GM21528 (cell line): ENCODE data around the gene LENG9.

ENCODE experiments used
- ATAC-seq: cut with Tn5 transposase; IDR thresholded peaks from one replicate; pipeline ENCODE4 v1.9.1; 2021; ENCODE audit warnings: mild to moderate bottlenecking, moderate library complexity; ENCODE audit not compliant: unreplicated experiment, low FRiP score

Gene LENG9

DNA sequence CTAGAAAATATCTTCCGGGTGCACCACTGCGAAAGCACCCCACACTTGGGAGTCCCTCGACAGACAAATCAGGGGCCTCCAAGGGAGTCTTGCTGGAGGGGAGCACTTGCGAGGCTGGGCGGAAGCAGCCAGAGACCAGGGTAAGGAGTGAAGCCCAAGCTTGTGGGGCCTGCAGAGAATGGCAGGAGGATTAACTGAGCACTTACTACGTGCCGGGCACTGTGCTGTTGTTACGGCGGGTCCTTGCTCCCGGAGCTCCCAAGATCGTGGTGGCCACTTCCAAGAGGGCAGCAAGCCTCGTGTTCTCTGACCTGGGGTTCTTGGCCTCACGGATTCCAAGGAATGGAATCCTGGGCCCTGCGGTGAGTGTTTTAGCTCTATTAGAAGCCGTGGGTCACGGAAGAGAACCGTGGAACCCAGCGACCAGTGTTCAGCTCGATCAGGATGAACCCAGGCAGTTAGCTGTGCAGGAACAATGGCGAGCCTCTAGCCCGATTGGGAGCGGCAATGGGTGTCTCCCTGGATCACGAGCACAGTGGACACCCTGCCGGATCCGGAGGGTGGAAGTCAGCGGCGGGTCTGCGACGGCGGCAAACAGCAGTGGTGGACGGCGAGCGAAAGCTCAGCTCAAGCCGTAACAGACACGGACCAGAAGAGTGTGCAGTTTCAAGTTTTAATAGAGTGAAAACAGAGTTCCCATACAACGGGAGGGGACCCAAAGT is 38.8 kb downstream of the LENG9 start:
- no peak for ATAC-seq

DNA sequence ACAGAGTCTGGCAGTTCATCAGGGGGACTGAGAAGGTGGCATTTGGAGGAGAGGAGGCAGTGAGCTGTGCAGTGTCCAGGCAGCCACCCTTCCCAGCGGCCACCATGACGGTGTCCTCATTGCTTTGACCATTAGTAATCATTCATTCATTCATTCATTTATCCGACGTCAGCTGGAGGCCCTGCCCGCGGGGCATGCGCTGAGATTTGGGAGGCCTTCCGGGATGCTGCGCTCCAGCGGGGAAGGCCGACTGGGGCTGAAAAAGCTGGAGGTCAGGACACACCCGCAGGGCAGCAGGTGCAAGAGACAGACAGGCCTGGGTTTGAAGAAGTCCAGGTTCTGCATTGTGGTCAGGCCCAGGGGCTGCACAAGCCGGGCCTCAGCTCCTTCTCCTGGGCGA is 39.4 kb downstream of the LENG9 start:
- no peak for ATAC-seq

DNA sequence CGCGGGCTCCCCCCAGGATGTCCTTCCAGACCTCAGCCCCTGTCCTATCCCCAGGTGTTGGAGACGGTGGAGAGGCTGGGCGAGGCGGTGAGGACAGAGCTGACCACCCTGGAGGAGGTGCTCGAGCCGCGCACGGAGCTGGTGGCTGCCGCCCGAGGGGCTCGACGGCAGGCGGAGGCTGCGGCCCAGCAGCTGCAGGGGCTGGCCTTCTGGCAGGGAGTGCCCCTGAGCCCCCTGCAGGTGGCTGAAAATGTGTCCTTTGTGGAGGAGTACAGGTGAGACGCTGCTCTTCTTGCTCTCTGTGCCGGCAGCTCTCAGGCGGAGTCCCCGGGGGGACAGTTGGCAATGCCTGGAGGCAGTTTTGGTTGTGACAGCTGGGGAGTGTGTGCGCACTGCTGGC is 41.4 kb downstream of the LENG9 start:
- no peak for ATAC-seq

DNA sequence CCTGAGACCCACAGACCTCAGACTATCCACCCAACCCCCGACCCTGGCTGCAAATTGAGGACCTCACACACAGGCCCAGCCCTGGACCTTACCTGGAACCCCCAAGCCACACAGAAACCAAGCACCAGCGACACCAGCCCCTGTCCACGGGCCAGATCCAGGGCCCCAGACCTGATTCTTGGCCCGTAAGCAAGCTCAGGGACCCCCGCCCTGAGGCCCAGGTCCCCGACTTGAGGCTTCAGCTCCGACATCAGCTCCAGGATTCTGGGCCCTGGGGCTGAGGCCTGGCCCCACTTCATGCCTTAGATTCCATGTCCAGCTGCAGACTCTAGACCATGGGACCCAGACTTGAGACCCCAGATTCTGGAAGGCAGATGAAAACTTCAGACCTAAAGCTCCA is 42.1 kb downstream of the LENG9 start:
- no peak for ATAC-seq

DNA sequence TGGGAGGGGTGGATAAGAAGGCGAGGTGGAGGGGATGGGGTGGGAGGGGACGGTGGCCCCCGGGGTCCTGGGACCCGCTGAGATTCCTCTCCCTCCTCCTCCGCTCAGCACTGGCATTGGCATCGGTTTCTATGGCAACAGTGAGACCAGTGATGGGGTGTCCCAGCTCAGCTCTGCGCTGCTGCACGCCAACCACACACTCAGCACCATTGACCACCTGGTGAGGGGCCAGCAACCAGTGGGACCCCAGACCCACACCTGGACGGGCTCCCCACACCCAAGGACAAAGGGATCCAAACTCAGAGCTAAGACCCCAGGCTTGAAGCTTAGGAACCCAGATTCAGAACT is 42.4 kb downstream of the LENG9 start:
- no peak for ATAC-seq

DNA sequence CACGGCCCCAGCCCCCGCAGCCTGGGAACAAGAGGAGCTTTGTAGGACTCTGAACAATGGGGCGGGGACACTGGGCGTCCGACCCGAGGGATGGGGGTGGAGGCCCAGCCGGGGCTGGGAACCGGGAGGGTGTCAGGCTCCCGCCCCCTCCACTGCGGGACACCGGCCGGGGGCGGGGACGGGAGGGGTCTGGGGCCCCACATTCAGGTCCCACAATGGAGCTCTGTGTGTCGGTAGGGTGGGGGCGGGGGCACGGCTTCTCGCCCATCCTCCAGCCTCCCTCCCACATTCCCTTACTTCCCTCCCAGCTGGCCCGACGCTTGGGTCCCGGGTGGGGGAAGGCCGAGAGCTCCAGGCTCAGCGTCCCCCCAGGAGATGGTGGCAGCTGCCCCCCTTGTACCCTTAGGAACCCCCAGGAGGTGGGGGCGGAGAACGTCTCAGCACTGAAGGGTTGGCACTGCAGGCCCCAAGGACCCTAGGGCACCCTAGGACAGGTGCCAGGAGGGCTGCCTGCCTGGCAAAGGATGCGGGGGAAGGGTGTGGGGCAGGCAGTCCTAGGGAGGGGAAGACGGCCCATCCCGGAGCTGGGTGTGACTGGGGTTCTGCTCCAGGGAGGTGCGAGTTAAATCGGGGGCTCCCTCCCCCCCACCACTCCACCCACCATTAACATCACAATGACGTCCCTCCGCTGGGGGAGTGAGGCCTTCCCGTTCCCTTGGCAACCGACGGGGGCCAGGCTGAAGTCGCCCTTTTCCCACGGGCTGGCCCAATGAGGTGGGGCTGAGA is 43.0 kb downstream of the LENG9 start:
- no peak for ATAC-seq

DNA sequence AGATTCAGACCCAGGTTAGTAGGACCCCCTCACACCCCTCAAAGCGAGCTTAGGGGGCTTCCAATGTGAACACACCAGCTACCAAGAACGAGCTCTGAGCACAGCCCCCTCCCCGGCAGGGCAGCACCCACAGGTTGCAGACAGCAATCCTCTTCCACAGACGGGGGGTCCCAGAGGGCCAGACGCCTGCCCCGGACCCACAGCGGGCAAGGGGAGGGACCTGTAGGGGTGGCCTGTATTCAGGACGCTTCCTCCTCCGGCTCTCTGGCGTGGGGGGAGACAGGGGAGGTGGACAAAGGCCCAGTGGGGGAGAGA is 43.6 kb downstream of the LENG9 start:
- no peak for ATAC-seq

DNA sequence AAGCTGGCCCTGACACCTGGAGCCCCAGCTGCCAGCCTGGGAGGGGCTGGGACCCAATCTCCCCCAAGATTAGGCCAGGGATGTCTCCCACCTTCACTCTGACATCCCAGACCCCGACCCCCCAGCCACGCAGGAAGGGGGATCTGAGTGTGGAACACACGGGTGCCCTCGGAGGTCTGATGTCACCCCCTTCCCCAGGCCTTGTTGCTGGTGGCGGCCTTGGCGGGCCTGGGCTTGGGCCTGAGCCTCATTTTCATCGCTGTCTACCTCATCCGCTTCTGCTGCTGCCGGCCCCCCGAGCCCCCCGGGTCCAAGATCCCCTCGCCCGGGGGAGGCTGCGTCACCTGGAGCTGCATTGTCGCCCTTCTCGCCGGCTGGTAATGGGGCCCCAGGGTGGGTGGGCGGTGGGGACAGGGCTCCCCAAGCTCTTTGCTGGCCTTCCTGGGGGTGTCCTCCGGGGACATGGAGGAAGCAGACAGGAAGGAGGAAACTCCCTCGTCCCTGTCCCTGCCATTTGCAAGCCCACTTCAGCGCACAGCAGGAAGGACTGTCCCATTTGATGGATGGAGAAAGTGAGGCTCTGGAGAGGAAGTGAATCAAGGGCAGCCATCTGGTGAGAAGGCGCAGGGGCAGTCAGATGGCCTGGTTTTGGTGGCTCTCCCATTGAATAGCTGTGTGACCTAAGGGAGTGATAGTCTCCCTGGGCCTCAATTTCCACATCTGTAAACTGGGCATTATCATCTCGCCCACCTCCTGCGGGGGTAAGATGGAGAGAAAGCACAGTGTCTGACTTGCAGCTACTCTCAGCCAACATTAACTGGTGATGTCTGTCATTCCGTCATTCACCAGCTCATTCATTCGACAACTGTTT is 44.4 kb downstream of the LENG9 start:
- ATAC-seq = no peak

DNA sequence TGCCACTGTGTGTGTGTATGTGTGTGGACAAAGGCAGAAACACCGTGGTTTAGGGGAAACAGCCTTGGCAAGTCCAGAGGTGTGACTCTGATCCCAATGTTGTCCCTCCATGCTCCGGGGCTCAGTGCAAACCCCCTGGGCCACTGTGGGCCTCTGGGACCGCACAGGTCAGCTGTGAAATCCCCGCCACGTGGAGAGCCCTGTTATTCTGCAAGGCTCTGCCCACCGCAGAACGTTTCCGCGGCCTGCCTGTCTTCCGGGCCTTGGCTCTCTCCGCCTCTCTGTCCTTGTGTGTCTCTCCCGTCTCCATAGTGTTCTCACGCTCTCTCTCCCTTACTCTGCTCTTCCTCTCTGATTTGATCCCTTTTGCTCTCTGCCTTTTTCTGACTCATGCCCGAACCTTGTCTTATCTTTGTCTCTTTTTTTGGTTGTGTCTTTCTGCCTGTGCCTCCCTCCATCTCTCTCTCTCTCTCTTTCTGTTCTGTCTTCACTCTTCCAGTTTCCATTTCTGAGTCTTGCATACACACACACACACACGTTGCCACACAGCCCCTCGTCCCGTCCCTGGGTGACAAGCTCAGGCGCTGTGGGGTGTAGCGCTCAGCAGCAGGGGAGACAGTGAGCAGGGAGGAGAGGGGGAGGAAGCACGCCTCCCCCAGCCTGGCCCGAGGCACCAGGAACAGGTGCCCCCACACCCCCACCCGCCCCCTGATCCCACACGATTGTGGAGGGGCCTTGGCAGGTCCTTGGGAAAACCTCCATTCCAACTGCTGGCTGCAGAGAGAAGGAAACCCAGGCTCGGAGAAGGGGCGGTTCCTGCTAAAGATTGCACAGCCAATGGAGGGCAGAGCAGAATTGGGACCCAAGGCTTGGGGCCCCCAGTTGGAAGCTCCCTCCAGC is 45.3 kb downstream of the LENG9 start:
- ATAC-seq = no peak

DNA sequence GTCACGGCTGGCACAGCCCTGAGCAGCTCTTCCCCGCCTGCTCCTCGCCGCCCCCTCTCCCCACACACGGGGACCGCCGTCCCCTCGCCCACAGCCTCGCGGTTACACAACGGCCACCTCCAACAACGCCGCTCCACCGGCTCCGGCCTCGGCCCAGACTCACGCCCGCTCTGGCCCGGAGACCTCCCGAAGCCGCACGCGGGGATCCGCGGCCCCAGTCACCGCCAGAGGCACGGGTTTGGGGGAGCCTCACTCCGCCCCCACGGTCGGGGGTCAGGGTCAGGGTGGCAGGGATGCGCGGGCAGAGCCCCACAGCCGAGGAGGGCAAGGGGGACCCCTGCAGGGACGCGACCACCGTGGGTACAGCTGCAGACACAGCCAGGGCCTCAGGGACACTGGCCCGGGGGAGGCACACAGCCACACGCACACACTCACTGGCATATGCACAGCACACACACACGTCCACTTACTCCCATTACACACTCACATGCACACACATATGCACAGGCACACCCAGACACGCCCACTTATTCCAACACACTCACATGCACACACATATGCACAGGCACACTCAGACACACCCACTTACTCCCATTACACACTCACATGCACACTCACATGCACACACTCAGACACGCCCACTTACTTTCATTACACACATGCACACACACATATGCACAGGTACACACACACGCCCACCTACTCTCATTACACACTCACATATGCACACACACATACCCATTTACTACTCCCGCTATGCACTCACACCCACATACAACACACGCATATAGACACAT is 46.7 kb downstream of the LENG9 start:
- no peak for ATAC-seq

DNA sequence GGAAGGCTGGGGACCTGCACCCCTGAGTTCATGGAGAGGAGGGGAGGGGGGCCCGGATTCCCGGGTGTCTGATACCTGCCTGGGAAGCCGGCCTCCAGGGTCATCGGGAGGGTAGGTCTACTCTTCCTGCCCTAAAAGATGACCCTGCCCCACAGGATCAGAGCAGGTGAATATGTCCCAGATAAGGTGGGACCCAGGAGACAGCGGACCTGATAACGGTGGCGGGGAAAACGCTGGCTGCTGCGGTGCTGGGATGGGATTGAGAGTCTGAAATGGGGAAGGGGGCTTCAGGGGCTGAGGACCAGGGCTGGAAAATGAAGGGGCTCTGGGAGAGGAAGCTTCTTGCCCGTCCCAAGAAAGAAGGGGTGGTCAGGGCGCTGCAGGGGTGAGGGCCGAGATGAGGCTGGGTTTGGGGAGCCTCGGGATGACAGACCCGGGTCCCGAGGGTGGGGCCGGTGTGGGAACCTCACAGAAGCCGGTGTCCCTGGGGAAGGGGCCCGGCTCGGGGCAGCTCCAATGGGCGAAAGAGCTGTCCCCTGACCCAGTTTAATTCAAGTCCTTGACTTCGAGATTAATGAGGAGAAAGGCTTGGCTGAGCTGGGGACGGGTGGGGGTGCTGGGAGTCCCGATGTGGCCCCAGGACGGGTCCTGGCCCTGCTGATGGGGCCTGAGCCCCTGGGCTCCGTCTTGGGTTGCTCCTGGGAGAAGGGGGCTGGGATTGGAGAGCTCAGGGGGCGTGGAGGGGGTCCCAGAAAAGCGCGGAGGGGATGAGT is 47.5 kb downstream of the LENG9 start:
- ATAC-seq = no peak

DNA sequence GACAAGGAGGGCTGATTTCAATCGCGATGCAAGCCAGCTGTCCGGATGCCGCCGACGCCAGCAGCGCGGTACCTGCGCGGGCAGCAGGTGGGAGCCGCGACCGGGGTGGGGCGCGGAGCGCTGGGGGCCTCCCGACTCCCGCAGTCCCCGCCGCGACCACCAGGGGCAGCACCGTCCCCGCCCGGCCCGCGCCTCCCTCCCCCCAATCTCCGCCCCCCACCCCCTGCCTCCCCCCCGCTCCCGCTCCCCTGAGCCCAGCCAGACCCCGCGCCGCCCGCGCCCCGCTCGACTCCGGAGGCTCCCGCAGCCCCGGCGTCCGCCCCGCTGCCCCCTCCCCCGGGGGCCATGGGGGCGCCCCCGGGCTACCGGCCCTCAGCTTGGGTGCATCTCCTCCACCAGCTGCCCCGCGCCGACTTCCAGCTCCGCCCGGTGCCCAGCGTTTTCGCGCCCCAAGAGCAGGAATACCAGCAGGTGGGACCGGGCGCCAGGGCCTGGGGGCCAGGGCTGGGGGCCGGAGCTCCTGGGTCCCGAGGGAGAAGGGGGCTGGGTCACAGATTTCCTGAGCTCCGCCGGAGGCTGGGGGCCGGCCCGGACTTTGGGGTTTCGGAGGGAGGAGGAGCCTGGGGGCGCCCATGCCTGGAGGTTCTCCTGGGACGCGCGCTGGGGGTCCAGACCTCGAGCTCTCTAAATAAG is 48.2 kb downstream of the LENG9 start, which contains the start of gene TTYH1:
TSS of gene TTYH1 (plus strand) at position 257 of the 693 bp plus-strand sequence. CDS start at position 346, 89 bp downstream.
- ATAC-seq = no peak

DNA sequence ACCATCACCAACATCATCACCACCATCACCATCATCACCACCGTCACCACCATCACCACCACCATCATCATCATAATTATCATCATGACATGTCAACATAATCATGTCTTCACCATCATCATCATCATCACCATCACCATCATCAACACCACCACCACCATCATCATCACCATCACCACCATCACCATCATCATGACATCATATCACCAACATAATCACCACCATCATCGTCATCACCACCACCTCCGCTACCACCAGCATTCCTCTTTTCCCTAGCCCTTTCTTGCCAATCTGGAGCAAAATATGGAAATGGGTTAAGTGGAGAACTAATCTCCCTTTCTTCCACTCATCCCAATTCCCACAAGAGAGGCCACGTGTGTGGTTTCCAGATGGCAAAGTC is 49.4 kb downstream of the LENG9 start:
- ATAC-seq = no peak

DNA sequence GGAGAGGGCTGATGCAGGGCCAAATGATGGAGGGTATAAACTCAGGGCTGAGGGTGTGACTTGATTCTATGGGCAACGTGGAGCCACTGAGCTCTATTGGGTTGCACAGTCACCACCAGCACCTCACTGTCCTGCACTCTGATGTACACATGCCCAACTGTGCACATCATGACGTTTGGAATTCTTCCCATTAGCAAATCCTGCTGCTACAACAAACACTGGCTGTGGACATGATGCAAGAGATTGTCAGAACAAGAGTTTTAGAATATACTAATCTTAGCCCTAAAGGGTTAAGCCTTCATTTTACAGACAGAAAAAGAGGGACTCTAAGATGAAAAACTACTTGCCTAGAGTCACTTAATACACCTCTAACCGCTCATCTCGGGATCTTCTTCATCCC is 50.7 kb downstream of the LENG9 start:
- ATAC-seq = no peak
